OCI-LY1 (cell line): ENCODE results near the gene RPL5.

Experiments
- CTCF ChIP-seq: fragments of 200-600 bp; sonication (generic), shearing (Covaris generic); IDR thresholded peaks from 2 replicates; pipeline ENCODE4 v1.5.1; 2017; ENCODE audit warnings: mild to moderate bottlenecking, antibody characterized with exemption, low read length, moderate library complexity, mixed read lengths
- EZH2 ChIP-seq: fragments of 200-600 bp; sonication (generic), shearing (Covaris generic); IDR thresholded peaks from 2 replicates; pipeline ENCODE4 v1.8.0; 2017; ENCODE audit warnings: borderline replicate concordance, mixed run types, mild to moderate bottlenecking, antibody characterized with exemption, low read length, moderate library complexity, mixed read lengths

GRCh38 chr1:92882819-92883218 is 51.0 kb downstream of the RPL5 start:
- no peak for TF ChIP-seq CTCF
- no peak for TF ChIP-seq EZH2
